GM23248 (cell line): ENCODE data around the gene ZNF282. TPM values are rescaled to one million over a fixed set of nuclear protein-coding genes. Genes with fewer than 3 reads are reported as not detected.
"Not testable (repeated sequence)": the region's sequence is repeated elsewhere in the genome, so short reads cannot be mapped to it uniquely, and the experiment has no call there.

Experiments
- DNase-seq: peaks from one replicate; pipeline ENCODE4 v3.0.0-alpha.2; 2015
- H2AFZ ChIP-seq: fragments of 200-600 bp; sonication (generic); 2 replicates; pipeline ENCODE4 v1.6.1; 2016; ENCODE audit warnings: antibody characterized with exemption
- H3F3A ChIP-seq: fragments of 200-600 bp; sonication (generic); 2 replicates; pipeline ENCODE4 v1.6.1; 2016; ENCODE audit warnings: mild to moderate bottlenecking, antibody characterized with exemption, mixed run types; ENCODE audit not compliant: insufficient read depth
- H3K27ac ChIP-seq: fragments of 200-600 bp; sonication (generic); 2 replicates; pipeline ENCODE4 v1.5.1; 2016; ENCODE audit warnings: mild to moderate bottlenecking
- H3K27me3 ChIP-seq: fragments of 200-600 bp; sonication (generic); replicated peaks from 2 replicates; pipeline ENCODE4 v1.6.1; 2016; ENCODE audit warnings: mild to moderate bottlenecking; ENCODE audit not compliant: insufficient read depth
- H3K36me3 ChIP-seq: fragments of 200-600 bp; sonication (generic); 2 replicates; pipeline ENCODE4 v1.6.1; 2016; ENCODE audit warnings: low read depth, mild to moderate bottlenecking
- H3K4me1 ChIP-seq: fragments of 200-600 bp; sonication (generic); 2 replicates; pipeline ENCODE4 v1.6.1; 2016; ENCODE audit warnings: mild to moderate bottlenecking; ENCODE audit not compliant: insufficient read depth
- H3K4me2 ChIP-seq: fragments of 200-600 bp; sonication (generic); one replicate; pipeline ENCODE4 v1.6.1; 2016; ENCODE audit warnings: mild to moderate bottlenecking; ENCODE audit not compliant: unreplicated experiment
- H3K4me3 ChIP-seq: fragments of 200-600 bp; sonication (generic); 2 replicates; pipeline ENCODE4 v1.5.1; 2016; ENCODE audit warnings: mild to moderate bottlenecking
- H3K79me2 ChIP-seq: fragments of 200-600 bp; sonication (generic); 2 replicates; pipeline ENCODE4 v1.6.1; 2016; ENCODE audit warnings: mild to moderate bottlenecking; ENCODE audit not compliant: insufficient read depth
- H3K9ac ChIP-seq: fragments of 200-600 bp; sonication (generic); 2 replicates; pipeline ENCODE4 v1.6.1; 2016; ENCODE audit warnings: mild to moderate bottlenecking
- H3K9me2 ChIP-seq: fragments of 200-600 bp; sonication (generic); 2 replicates; pipeline ENCODE4 v1.6.1; 2016; ENCODE audit warnings: mixed run types, mild to moderate bottlenecking, moderate library complexity; ENCODE audit not compliant: insufficient read depth
- H3K9me3 ChIP-seq: fragments of 200-600 bp; sonication (generic); one replicate; pipeline ENCODE4 v1.6.1; 2017; ENCODE audit warnings: low read depth
- H4K20me1 ChIP-seq: fragments of 200-600 bp; sonication (generic); 2 replicates; pipeline ENCODE4 v1.6.0; 2016; ENCODE audit not compliant: insufficient read depth
- EZH2 ChIP-seq: fragments of 200-600 bp; sonication (generic); IDR thresholded peaks from 2 replicates; pipeline ENCODE4 v1.6.1; 2018; ENCODE audit warnings: antibody characterized with exemption, mild to moderate bottlenecking; ENCODE audit not compliant: insufficient read depth, poor library complexity, severe bottlenecking
- EZH2phosphoT487 ChIP-seq: fragments of 200-600 bp; sonication (generic); IDR thresholded peaks from 2 replicates; pipeline ENCODE4 v1.6.1; 2018; ENCODE audit warnings: antibody characterized with exemption, moderate library complexity, mild to moderate bottlenecking, low read depth; ENCODE audit not compliant: insufficient read depth
- WGBS, 2 experiments: methylation state at CpG; one replicate each; pipeline ENCODE4 v1.1.6; 2015 to 2017; ENCODE audit warnings: low lambda C conversion rate in 2 of 2, low coverage in 1 of 2; ENCODE audit errors: missing lambda C conversion rate in 2 of 2; 5-methylcytosine and 5-hydroxymethylcytosine counted together
- in situ Hi-C: fragments of 300-500 bp; cut with MboI; formaldehyde crosslinking; loops from 2 replicates; pipeline ENCODE4 v1.15.0; 2020
- polyA plus RNA-seq: library from polyadenylated mRNA; unstranded; fragments of >200 nt; fragmentation: Nextera tagmentation; extraction: Ambion mirVana; gene quantifications from 2 replicates; pipeline ENCODE4 v1.2.1, GENCODE V29; 2016
- total RNA-seq: library from RNA; depleted of rRNA; stranded (reverse); fragments of >200 nt; shearing (Covaris generic); gene quantifications from 2 replicates; pipeline ENCODE4 v1.2.3, GENCODE V29; 2014

Gene ZNF282
- total and polyA plus RNA-seq, 2 experiments from 2014 or later: 2.8 to 24.1 TPM

DNA sequence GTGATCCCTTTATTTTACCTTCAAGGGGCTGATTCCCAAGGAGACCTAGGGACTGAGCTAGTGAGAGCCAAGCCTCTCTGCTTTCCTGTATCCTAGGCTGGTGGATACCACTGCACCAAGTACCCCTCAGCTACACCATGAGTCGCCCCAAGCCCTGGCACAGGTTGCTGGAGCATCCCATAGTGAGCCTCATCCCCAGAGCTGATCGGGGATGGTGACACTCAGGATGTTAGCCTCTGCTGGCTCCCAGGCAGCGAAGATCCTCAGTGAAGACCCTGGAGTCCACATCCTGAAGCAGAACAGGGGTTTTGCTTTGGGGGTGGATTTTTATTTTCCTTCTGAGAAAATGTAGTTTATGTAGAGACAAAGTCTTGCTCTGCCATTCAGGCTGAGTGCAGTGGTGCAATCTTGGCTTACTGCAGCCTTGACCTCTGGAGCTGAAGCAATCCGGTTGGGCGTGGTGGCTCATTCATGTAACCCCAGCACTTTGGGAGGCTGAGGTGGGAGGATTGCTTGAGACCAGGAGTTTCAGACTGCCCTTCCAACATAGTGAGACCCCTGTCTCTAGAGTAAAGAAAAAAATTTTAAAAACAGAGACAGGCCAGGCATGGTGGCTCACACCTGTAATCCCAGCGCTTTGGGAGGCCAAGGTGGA is 31.6 kb downstream of the ZNF282 start:
- peaks cover 5% of the 10 kb centered on the region for H3K4me1 ChIP-seq
- H3K27ac ChIP-seq: no peak overlapping the region
- no peak overlapping the region for H3K4me3 ChIP-seq
- H3F3A ChIP-seq: 0 out of 2 replicates have a peak, but pooled peaks cover 5% of the 10 kb centered on the region
- no peak overlapping the region for H2AFZ ChIP-seq
- no peak overlapping the region for H3K4me2 ChIP-seq
- H3K9ac ChIP-seq: no peak overlapping the region
- TF ChIP-seq EZH2phosphoT487: no peak
- TF ChIP-seq EZH2: no peak
- H3K9me3 ChIP-seq: no peaks in the 10 kb centered on the region
- H3K36me3 ChIP-seq: no peaks in the 10 kb centered on the region
- no peaks in the 10 kb centered on the region for H3K79me2 ChIP-seq
- no peaks in the 10 kb centered on the region for H3K27me3 ChIP-seq
- in situ Hi-C loops: no loop called here
- no peaks in the 10 kb centered on the region for H4K20me1 ChIP-seq
- WGBS, 2 experiments: 71 to 74% methylated on average over 6 of the region's 6 CpGs
- DNase-seq: peak; percentile 41
- no peaks in the 10 kb centered on the region for H3K9me2 ChIP-seq

DNA sequence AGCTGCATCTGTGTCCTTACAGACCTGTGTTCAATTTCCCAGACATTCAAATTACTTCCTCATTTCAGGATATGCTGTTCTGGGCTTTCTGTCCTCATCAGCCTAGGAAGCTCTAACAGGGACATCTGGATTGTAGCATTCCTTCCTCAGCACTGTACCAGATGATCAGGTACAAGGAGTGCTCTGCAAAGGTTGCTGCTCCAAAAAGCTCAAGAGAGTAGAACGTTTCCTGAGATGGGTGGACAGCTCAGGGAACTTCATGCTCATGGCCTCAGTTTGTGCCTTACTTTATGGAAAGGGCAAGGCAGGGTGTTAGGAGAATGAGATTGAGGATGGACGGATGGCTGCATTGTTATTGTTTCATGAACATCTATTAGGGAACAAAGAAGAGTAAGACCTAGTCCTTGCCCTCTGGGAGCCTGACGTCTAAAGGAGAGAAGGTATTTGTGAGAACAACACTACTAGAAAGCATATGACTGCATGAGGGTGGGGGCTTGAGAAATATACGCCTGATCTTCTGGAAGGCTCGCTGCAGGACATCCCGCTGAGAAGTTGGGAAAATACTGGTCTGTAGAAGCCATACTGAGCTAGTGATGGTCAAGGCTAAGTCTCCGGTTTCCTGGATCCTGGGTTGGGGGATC is 33.6 kb downstream of the ZNF282 start:
- Histone ChIP-seq H3K79me2 (no peaks in the 10 kb centered on the region), H3K27ac (no peak overlapping the region), H3K27me3 (no peaks in the 10 kb centered on the region), H3K9me2 (no peaks in the 10 kb centered on the region), H3K36me3 (no peaks in the 10 kb centered on the region), H3K9me3 (no peaks in the 10 kb centered on the region), H3K4me1 (peaks cover 17% of the 10 kb centered on the region), H3K9ac (no peak overlapping the region), H3K4me3 (no peak overlapping the region), H3K4me2 (no peak overlapping the region), H4K20me1 (no peaks in the 10 kb centered on the region), H2AFZ (no peak overlapping the region), H3F3A (peaks cover 18% of the 10 kb centered on the region)
- DNase-seq: no peak
- in situ Hi-C loops: no loop called here
- WGBS, 2 experiments: 28 to 36% methylated on average over 7 of the region's 7 CpGs
- TF ChIP-seq EZH2phosphoT487 (no peak), EZH2 (no peak)

DNA sequence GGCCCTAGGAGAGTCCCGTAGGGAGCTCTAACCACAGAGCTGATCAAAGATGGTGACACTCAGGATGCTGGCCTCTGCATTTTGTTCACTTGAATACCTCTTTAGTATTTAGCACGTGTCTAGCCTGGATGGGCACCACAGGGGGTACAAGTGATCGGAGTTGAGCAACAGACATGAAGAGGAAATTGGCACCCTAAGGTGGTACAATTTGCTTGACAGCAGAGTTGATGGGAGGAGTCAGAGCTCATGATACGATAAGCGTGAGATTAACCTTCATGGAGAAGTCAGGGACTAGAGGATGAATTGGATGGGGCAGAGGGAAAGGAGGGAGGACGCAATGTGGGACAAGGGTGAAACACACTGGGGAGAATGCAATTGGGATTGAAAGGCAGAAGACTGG is 34.2 kb downstream of the ZNF282 start:
- WGBS, 2 experiments: 48 to 58% methylated on average over 6 of the region's 6 CpGs
- in situ Hi-C loops: no loop called here
- Histone ChIP-seq H3K36me3 (no peaks in the 10 kb centered on the region), H3K9ac (no peak overlapping the region), H3K79me2 (no peaks in the 10 kb centered on the region), H2AFZ (no peak overlapping the region), H3K27ac (no peak overlapping the region), H3K9me3 (no peaks in the 10 kb centered on the region), H3K4me2 (no peak overlapping the region), H3K4me1 (peaks cover 23% of the 10 kb centered on the region), H4K20me1 (no peaks in the 10 kb centered on the region), H3K9me2 (no peaks in the 10 kb centered on the region), H3F3A (peaks cover 24% of the 10 kb centered on the region), H3K27me3 (no peaks in the 10 kb centered on the region), H3K4me3 (no peak overlapping the region)
- TF ChIP-seq EZH2 (no peak), EZH2phosphoT487 (no peak)
- DNase-seq: no peak

DNA sequence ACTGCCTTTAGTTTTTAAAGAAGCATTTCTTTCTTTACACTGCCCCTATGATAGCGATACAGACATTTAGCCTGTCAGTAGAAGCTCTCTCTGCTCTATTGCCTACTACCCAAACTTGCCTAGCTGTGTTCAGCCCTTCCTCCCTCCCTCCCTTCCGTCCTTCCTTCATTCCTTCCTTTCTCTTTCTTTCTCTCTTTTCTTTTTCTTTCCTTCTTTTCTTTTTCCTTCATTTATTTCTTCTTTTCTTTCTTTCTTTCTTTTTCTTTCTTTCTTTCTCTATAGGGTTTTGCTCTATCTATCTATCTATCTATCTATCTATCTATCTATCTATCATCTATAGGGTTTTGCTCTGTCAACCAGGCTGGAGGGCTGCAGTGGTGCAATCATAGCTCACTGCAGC is 37.0 kb downstream of the ZNF282 start:
- TF ChIP-seq EZH2: no peak
- TF ChIP-seq EZH2phosphoT487: no peak
- H3K27ac ChIP-seq: peak overlapping the region; percentile 93
- no peak overlapping the region for H3K9ac ChIP-seq
- H3K4me3 ChIP-seq: no peak overlapping the region
- H3K79me2 ChIP-seq: no peaks in the 10 kb centered on the region
- peaks cover 27% of the 10 kb centered on the region for H3F3A ChIP-seq
- peaks cover 19% of the 10 kb centered on the region for H3K4me1 ChIP-seq
- DNase-seq: no peak
- no peak overlapping the region for H3K4me2 ChIP-seq
- H3K27me3 ChIP-seq: no peaks in the 10 kb centered on the region
- no peaks in the 10 kb centered on the region for H4K20me1 ChIP-seq
- 0 out of 2 replicates have a peak overlapping the region, but pooled peaks have one; percentile 75 for H2AFZ ChIP-seq
- H3K36me3 ChIP-seq: no peaks in the 10 kb centered on the region
- WGBS, 2 experiments: 73 to 84% methylated on average over 2 of the region's 2 CpGs
- in situ Hi-C loops: no loop called here
- no peaks in the 10 kb centered on the region for H3K9me3 ChIP-seq
- H3K9me2 ChIP-seq: no peaks in the 10 kb centered on the region

DNA sequence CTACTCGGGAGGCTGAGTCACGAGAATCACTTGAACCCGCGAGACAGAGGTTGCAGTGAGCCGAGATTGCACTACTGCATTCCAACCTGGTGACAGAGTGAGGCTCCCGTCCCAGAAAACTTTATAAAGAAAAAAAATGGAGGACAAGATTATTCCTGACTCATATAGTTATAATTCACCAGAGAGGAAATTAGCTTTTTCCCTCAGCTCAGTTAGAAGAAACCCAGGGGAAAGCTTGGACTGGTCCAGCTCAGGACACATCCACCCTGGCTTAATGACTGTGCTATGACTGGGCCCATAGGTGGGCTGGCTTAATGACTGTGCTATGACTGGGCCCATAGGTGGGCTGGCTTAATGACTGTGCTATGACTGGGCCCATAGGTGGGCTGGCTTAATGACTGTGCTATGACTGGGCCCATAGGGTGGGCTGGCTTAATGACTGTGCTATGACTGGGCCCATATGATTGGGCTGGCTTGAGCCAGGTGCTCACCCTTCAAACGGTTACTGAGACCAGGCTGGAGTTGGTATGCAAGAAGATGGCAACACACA is 38.4 kb downstream of the ZNF282 start:
- Histone ChIP-seq H3K4me3 (peak overlapping the region; percentile 24; the same call in 1 of the 2 replicates), H3K4me1 (peaks cover 19% of the 10 kb centered on the region), H3F3A (peaks cover 26% of the 10 kb centered on the region), H3K27ac (peak overlapping the region; percentile 93), H3K4me2 (peak overlapping the region; percentile 33), H2AFZ (peak overlapping the region; percentile 75), H3K9ac (peak overlapping the region; percentile 62)
- H3K9me2 ChIP-seq, H3K27me3 ChIP-seq, H3K9me3 ChIP-seq, H3K79me2 ChIP-seq, in situ Hi-C loops, H3K36me3 ChIP-seq, H4K20me1 ChIP-seq: not testable (repeated sequence)
- peak; percentile 95 for DNase-seq
- 1% methylated on average over 7 of the region's 7 CpGs for WGBS, 2 experiments
